Neural progenitor cell (in vitro differentiated cells): ENCODE results near the gene WDR62. TPM values are rescaled to one million over a fixed set of nuclear protein-coding genes. Genes with fewer than 3 reads are reported as not detected.
"Not testable (repeated sequence)": the region's sequence is repeated elsewhere in the genome, so short reads cannot be mapped to it uniquely, and the experiment has no call there.

Experiments used
- DNase-seq: peaks from one replicate; pipeline ENCODE4 v3.0.0-alpha.2; 2016; ENCODE audit warnings: low spot score
- H2AFZ ChIP-seq: fragments of 200-600 bp; sonication (generic); replicated peaks from 2 replicates; pipeline ENCODE4 v1.6.1; 2016; ENCODE audit warnings: antibody characterized with exemption
- H3F3A ChIP-seq: fragments of 200-600 bp; sonication (generic); 2 replicates; pipeline ENCODE4 v1.6.1; 2016; ENCODE audit warnings: antibody characterized with exemption, low read depth
- H3K27ac ChIP-seq: fragments of 200-600 bp; sonication (generic); 2 replicates; pipeline ENCODE4 v1.5.1; 2016; ENCODE audit warnings: mild to moderate bottlenecking
- H3K27me3 ChIP-seq: fragments of 200-600 bp; sonication (generic); 2 replicates; pipeline ENCODE4 v1.6.1; 2016; ENCODE audit warnings: mild to moderate bottlenecking, moderate library complexity
- H3K36me3 ChIP-seq: fragments of 200-600 bp; sonication (generic); 2 replicates; pipeline ENCODE4 v1.5.1; 2016
- H3K4me1 ChIP-seq: fragments of 200-600 bp; sonication (generic); 2 replicates; pipeline ENCODE4 v1.6.1; 2016; ENCODE audit warnings: mixed run types
- H3K4me2 ChIP-seq: fragments of 200-600 bp; sonication (generic); 2 replicates; pipeline ENCODE4 v1.6.1; 2016
- H3K4me3 ChIP-seq: fragments of 200-600 bp; sonication (generic); 2 replicates; pipeline ENCODE4 v1.5.1; 2016
- H3K79me2 ChIP-seq: fragments of 200-600 bp; sonication (generic); 2 replicates; pipeline ENCODE4 v1.6.1; 2016; ENCODE audit warnings: low read depth
- H3K9ac ChIP-seq: fragments of 200-600 bp; sonication (generic); 2 replicates; pipeline ENCODE4 v1.6.1; 2016
- H3K9me3 ChIP-seq: fragments of 200-600 bp; sonication (generic); 2 replicates; pipeline ENCODE4 v1.5.1; 2016; ENCODE audit warnings: low read depth
- H4K20me1 ChIP-seq: fragments of 200-600 bp; sonication (generic); 2 replicates; pipeline ENCODE4 v1.6.1; 2016; ENCODE audit warnings: low read depth
- H3K27ac Mint-ChIP-seq: 3 replicates; pipeline ENCODE4 v1.8.0; 2021; ENCODE audit warnings: mixed read lengths
- H3K27me3 Mint-ChIP-seq: 2 replicates; pipeline ENCODE4 v1.8.0; 2022; ENCODE audit warnings: low read depth, mild to moderate bottlenecking, inconsistent platforms, moderate library complexity, mixed read lengths; ENCODE audit not compliant: insufficient read depth
- H3K36me3 Mint-ChIP-seq: 3 replicates; pipeline ENCODE4 v1.8.0; 2021; ENCODE audit warnings: mixed read lengths
- H3K4me1 Mint-ChIP-seq: 3 replicates; pipeline ENCODE4 v1.8.0; 2021; ENCODE audit warnings: mixed read lengths
- H3K4me3 Mint-ChIP-seq: 3 replicates; pipeline ENCODE4 v1.8.0; 2021; ENCODE audit warnings: mild to moderate bottlenecking, moderate library complexity, mixed read lengths
- H3K9me3 Mint-ChIP-seq: 3 replicates; pipeline ENCODE4 v1.8.0; 2020; ENCODE audit warnings: mixed read lengths
- EZH2 ChIP-seq: fragments of 200-600 bp; sonication (generic); IDR thresholded peaks from 2 replicates; pipeline ENCODE4 v1.6.1; 2017; ENCODE audit warnings: antibody characterized with exemption, mild to moderate bottlenecking, moderate library complexity
- EZH2phosphoT487 ChIP-seq: fragments of 200-600 bp; sonication (generic); IDR thresholded peaks from 2 replicates; pipeline ENCODE4 v1.6.1; 2017; ENCODE audit warnings: antibody characterized with exemption
- total RNA-seq: library from RNA; depleted of rRNA; stranded (reverse); fragments of >200 nt; gene quantifications from 2 replicates; pipeline ENCODE4 v1.2.3, GENCODE V29; 2015; ENCODE audit warnings: low replicate concordance
- TF ChIP-seq, protein P1 (sequence below): fragments of 200-600 bp; sonication (generic); IDR thresholded peaks from 2 replicates; pipeline ENCODE4 v1.5.1; 2017; ENCODE audit warnings: antibody characterized with exemption, mild to moderate bottlenecking

The WDR62 gene
- total RNA-seq, 1 donor from 2014 or later = 12.0 TPM

DNA sequence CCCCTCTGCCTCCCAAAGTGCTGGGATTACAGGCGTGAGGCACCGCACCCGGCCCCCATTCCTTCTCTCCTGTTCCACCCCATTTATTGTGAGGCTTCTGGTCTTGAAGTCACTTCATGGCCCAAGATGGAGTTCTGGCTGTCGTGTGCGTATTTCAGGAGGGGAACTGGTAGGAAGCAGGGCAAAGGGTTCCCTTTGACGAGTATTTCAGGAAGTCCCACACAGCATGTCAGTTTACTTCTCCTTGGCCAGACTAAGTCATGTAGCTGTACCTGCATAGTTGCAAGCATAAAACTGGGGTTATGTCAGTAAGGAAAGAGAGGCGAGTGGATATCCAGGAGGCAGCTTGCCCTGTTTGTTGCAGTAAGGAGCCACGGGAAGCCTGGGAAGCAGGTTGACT, 10.1 kb downstream of the WDR62 start:
- Histone ChIP-seq H3K9ac (no peak overlapping the region), H3K9me3 (no peaks in the 10 kb centered on the region), H3K4me1 (no peaks in the 10 kb centered on the region), H3K79me2 (no peaks in the 10 kb centered on the region), H3K27me3 (no peaks in the 10 kb centered on the region), H3F3A (no peaks in the 10 kb centered on the region), H3K4me3 (no peak overlapping the region), H4K20me1 (peaks cover 5% of the 10 kb centered on the region), H3K36me3 (no peaks in the 10 kb centered on the region), H2AFZ (no peak overlapping the region), H3K27ac (no peak overlapping the region), H3K4me2 (no peak overlapping the region)
- Mint-ChIP-seq H3K4me1 (no peaks in the 10 kb centered on the region), H3K4me3 (no peak overlapping the region), H3K9me3 (peaks cover 2% of the 10 kb centered on the region), H3K27ac (no peak overlapping the region), H3K36me3 (peaks cover 27% of the 10 kb centered on the region), H3K27me3 (no peaks in the 10 kb centered on the region)
- no peak for DNase-seq
- TF ChIP-seq EZH2 (no peak), EZH2phosphoT487 (no peak)
- TF ChIP-seq, protein P1, sequence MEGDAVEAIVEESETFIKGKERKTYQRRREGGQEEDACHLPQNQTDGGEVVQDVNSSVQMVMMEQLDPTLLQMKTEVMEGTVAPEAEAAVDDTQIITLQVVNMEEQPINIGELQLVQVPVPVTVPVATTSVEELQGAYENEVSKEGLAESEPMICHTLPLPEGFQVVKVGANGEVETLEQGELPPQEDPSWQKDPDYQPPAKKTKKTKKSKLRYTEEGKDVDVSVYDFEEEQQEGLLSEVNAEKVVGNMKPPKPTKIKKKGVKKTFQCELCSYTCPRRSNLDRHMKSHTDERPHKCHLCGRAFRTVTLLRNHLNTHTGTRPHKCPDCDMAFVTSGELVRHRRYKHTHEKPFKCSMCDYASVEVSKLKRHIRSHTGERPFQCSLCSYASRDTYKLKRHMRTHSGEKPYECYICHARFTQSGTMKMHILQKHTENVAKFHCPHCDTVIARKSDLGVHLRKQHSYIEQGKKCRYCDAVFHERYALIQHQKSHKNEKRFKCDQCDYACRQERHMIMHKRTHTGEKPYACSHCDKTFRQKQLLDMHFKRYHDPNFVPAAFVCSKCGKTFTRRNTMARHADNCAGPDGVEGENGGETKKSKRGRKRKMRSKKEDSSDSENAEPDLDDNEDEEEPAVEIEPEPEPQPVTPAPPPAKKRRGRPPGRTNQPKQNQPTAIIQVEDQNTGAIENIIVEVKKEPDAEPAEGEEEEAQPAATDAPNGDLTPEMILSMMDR = no peak

DNA sequence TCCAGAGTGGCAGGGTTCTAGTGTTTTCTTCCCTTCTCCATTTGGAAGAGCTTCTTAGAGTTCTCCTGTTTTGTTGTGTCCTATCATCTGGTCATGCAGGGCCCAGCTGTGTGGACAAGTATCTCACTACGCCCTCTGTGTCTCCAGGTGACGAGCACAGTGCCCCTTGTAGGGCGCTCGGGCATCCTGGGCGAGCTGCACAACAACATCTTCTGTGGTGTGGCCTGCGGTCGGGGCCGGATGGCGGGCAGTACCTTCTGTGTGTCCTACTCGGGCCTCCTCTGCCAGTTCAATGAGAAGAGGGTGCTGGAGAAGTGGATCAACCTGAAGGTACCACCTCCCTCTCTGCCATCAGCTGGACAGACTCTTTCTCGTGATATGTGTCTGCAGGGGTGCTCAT, 13.0 kb downstream of the WDR62 start:
- no peaks in the 10 kb centered on the region for H3K4me1 ChIP-seq
- H2AFZ ChIP-seq = no peak overlapping the region
- no peak overlapping the region for H3K4me2 ChIP-seq
- H3K27me3 ChIP-seq = no peaks in the 10 kb centered on the region
- H3K9ac ChIP-seq = no peak overlapping the region
- H3F3A ChIP-seq = no peaks in the 10 kb centered on the region
- Mint-ChIP-seq H3K27ac (no peak overlapping the region), H3K36me3 (peaks cover 38% of the 10 kb centered on the region), H3K9me3 (peaks cover 2% of the 10 kb centered on the region), H3K27me3 (no peaks in the 10 kb centered on the region), H3K4me1 (no peaks in the 10 kb centered on the region), H3K4me3 (no peak overlapping the region)
- H3K4me3 ChIP-seq = no peak overlapping the region
- H3K36me3 ChIP-seq = peaks cover 6% of the 10 kb centered on the region
- no peaks in the 10 kb centered on the region for H4K20me1 ChIP-seq
- H3K27ac ChIP-seq = no peak overlapping the region
- TF ChIP-seq EZH2 (no peak), EZH2phosphoT487 (no peak)
- TF ChIP-seq, protein P1 = no peak
- DNase-seq = no peak
- H3K9me3 ChIP-seq = no peaks in the 10 kb centered on the region
- H3K79me2 ChIP-seq = no peaks in the 10 kb centered on the region

GRCh38 chr19:36068810-36069499, 14.3 kb downstream of the WDR62 start:
- DNase-seq, H3K36me3 ChIP-seq, H4K20me1 ChIP-seq, H3K4me1 ChIP-seq, H3K27ac Mint-ChIP-seq, H3K9ac ChIP-seq, H3K4me3 Mint-ChIP-seq, H3F3A ChIP-seq, H3K9me3 Mint-ChIP-seq, H3K27me3 ChIP-seq, H3K9me3 ChIP-seq, H3K4me1 Mint-ChIP-seq, H3K4me2 ChIP-seq, H3K79me2 ChIP-seq, H3K27me3 Mint-ChIP-seq, H2AFZ ChIP-seq, H3K4me3 ChIP-seq, H3K27ac ChIP-seq: not testable (repeated sequence)
- H3K36me3 Mint-ChIP-seq = peaks cover 37% of the 10 kb centered on the region

- peaks cover 2% of the 10 kb centered on the region for H3K9me3 Mint-ChIP-seq
- Histone ChIP-seq H3K4me3 (no peak overlapping the region), H3F3A (no peaks in the 10 kb centered on the region), H4K20me1 (no peaks in the 10 kb centered on the region), H3K9me3 (no peaks in the 10 kb centered on the region), H3K4me1 (no peaks in the 10 kb centered on the region), H3K4me2 (no peak overlapping the region), H3K36me3 (peaks cover 6% of the 10 kb centered on the region), H3K9ac (no peak overlapping the region), H3K27me3 (no peaks in the 10 kb centered on the region), H2AFZ (no peak overlapping the region), H3K27ac (no peak overlapping the region), H3K79me2 (no peaks in the 10 kb centered on the region)
- DNase-seq = no peak
- no peak overlapping the region for H3K4me3 Mint-ChIP-seq
- peaks cover 2% of the 10 kb centered on the region for H3K27me3 Mint-ChIP-seq
- H3K36me3 Mint-ChIP-seq = peaks cover 30% of the 10 kb centered on the region
- no peaks in the 10 kb centered on the region for H3K4me1 Mint-ChIP-seq
- H3K27ac Mint-ChIP-seq = no peak overlapping the region
- TF ChIP-seq, protein P1 = no peak
- no peak for TF ChIP-seq EZH2phosphoT487
- no peak for TF ChIP-seq EZH2
Observed at GRCh38 chr19:36072081-36072480, 17.4 kb downstream of the WDR62 start.
